NB4 (cell line): ENCODE data around the gene SLC6A18.

Experiments
- POLR2A ChIP-seq: IDR thresholded peaks from 2 replicates; pipeline ENCODE4 v1.6.1; 2011; ENCODE audit warnings: mild to moderate bottlenecking; ENCODE audit not compliant: insufficient read length; ENCODE audit errors: extremely low read depth
- TF ChIP-seq, protein P1 (sequence below): IDR thresholded peaks from one replicate; pipeline ENCODE4 v1.5.1; 2012; ENCODE audit warnings: low read depth, low read length
- TF ChIP-seq, protein P2 (sequence below): IDR thresholded peaks from 2 replicates; pipeline ENCODE4 v1.6.1; 2011; ENCODE audit warnings: low read depth, low read length

DNA sequence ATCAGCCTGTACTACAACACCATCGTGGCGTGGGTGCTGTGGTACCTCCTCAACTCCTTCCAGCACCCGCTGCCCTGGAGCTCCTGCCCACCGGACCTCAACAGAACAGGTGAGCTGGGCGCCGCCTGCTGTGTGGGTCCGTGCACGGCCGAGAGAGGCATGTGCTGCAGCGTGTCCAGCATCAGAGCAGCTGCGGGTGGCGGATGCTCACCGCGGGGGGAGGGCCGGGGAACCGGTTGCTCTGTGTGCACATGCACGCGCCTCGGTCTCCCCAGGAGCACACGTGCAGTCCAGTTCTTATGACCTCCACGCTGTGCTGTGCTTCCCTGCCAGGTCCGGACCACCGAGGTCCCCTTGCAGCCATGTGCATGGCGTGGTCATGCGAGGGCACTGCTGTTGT lies 7.6 kb downstream of the SLC6A18 start:
- TF ChIP-seq, protein P1, sequence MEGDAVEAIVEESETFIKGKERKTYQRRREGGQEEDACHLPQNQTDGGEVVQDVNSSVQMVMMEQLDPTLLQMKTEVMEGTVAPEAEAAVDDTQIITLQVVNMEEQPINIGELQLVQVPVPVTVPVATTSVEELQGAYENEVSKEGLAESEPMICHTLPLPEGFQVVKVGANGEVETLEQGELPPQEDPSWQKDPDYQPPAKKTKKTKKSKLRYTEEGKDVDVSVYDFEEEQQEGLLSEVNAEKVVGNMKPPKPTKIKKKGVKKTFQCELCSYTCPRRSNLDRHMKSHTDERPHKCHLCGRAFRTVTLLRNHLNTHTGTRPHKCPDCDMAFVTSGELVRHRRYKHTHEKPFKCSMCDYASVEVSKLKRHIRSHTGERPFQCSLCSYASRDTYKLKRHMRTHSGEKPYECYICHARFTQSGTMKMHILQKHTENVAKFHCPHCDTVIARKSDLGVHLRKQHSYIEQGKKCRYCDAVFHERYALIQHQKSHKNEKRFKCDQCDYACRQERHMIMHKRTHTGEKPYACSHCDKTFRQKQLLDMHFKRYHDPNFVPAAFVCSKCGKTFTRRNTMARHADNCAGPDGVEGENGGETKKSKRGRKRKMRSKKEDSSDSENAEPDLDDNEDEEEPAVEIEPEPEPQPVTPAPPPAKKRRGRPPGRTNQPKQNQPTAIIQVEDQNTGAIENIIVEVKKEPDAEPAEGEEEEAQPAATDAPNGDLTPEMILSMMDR = no peak
- TF ChIP-seq, protein P2, sequence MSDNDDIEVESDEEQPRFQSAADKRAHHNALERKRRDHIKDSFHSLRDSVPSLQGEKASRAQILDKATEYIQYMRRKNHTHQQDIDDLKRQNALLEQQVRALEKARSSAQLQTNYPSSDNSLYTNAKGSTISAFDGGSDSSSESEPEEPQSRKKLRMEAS = no peak
- no peak for TF ChIP-seq POLR2A
